NCI-H2227 treated with DMSO at 0.1 percent for 48 hours (cell line): ENCODE data around the gene TSSK6.
"Not testable (repeated sequence)": the region's sequence is repeated elsewhere in the genome, so short reads cannot be mapped to it uniquely, and the experiment has no call there.

Experiments used
- DNase-seq: peaks from one replicate; lab custom pipeline; 2025; lab: John Stamatoyannopoulos, UW

The TSSK6 gene

GRCh38 chr19:19487077-19487949 is 28.0 kb downstream of the TSSK6 start:
- DNase-seq = no peak

GRCh38 chr19:19486343-19487076 is 28.8 kb downstream of the TSSK6 start:
- no peak for DNase-seq

GRCh38 chr19:19485998-19486290 is 29.4 kb downstream of the TSSK6 start:
- no peak for DNase-seq

GRCh38 chr19:19485161-19485997 is 30.0 kb downstream of the TSSK6 start:
- no peak for DNase-seq

GRCh38 chr19:19482809-19483596 is 32.3 kb downstream of the TSSK6 start:
- no peak for DNase-seq

- DNase-seq = no peak
Measured at GRCh38 chr19:19480688-19481087, 34.7 kb downstream of the TSSK6 start.

GRCh38 chr19:19477705-19478383 is 37.5 kb downstream of the TSSK6 start:
- no peak for DNase-seq

- no peak for DNase-seq
Measured at GRCh38 chr19:19475849-19476828, 39.2 kb downstream of the TSSK6 start.

GRCh38 chr19:19475015-19475765 is 40.2 kb downstream of the TSSK6 start:
- DNase-seq = no peak

- DNase-seq = not testable (repeated sequence)
Measured at GRCh38 chr19:19472106-19472505, 43.2 kb downstream of the TSSK6 start.

GRCh38 chr19:19471682-19472081 is 43.7 kb downstream of the TSSK6 start:
- no peak for DNase-seq

- DNase-seq = no peak
Measured at GRCh38 chr19:19470579-19470978, 44.8 kb downstream of the TSSK6 start.

GRCh38 chr19:19468424-19469050 is 46.8 kb downstream of the TSSK6 start:
- DNase-seq = no peak

GRCh38 chr19:19466201-19466600 is 49.1 kb downstream of the TSSK6 start:
- no peak for DNase-seq

- no peak for DNase-seq
Measured at GRCh38 chr19:19465436-19466070, 49.8 kb downstream of the TSSK6 start.

GRCh38 chr19:19464339-19465098 is 50.8 kb downstream of the TSSK6 start:
- no peak for DNase-seq
